KBM-7 (cell line): ENCODE results near the gene PODXL.

ENCODE experiments used
- DNase-seq: peaks from one replicate; pipeline ENCODE4 v3.0.0-alpha.2; 2015
- in situ Hi-C: fragments of 300-500 bp; cut with MboI; formaldehyde crosslinking; loops from 2 replicates; pipeline ENCODE4 v1.14.3; 2020; ENCODE audit warnings: low sequenced_read_pairs, low pct_unique_long_range_greater_than_20kb, mixed read lengths

The PODXL gene

DNA sequence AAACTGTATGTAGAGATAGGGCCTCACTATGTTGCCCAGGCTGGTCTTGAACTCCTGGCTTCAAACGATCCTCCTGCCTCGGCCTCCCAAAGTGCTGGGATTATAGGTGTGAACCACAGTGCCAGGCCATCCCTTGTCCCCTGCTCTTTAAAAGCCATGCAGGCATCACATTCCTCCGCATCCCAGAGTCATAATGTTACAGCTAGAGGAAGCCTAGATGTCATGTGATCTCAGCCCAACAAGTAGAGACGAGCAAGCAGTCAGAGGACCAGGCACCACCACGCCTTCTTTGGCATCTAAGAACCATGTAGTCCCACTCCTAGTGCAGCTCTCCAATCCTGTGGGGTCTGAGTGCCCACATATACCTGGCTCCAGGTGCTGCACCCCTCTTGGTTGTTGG lies 13.1 kb downstream of the PODXL start:
- in situ Hi-C loops, result no loop called here
- DNase-seq, result no peak

DNA sequence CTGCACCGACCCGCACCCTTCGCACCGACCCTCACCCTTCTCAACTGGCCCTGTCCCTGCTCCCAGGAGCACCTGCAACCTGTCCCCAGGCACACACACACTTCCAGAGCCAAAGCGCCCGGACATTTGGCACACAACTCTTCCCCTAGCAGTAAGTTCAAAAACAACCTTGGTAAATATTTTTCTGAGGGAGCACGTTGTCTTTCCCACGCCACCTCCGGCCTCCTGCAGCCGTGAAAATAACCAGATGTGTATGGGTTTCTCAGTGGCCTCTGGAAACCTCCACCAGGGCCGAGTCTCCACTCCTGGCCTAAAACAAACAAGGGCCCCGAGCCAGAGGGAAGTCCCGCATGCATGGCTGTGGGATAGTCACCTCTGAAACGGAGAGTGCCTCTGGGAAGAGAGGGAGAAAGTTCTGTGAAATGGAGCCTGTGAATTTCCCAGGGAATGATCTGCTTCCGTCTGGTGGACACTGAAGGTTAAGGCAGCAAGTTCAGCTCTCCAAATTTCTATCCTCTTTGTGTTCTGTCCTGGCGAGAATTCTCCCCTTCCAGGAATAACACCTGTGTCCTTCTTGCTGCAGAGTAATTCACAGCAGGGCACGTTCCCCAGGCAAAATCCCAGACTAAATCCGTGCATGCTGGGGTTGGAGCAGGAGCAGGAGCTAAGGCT lies 15.8 kb downstream of the PODXL start:
- DNase-seq, result no peak
- in situ Hi-C loops, result no loop called here

DNA sequence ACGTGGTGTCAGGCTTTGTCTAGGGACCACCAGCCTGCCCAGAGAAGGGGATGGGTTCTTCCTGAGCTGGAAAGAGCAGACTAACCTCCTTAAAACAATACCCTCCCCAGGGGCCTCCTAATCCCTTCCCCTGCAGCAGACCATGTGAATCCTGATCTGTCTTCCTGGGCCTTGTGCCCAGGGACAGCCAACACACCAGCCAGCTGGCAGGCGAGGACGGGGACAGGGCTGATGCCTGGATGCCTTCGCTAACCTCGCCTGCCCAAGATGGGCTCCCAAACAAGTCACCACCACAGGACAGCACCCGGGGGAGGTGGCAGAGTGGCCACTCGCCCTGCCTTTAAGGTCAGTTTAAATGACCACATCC lies 17.6 kb downstream of the PODXL start:
- in situ Hi-C loops, result no loop called here
- DNase-seq, result no peak

DNA sequence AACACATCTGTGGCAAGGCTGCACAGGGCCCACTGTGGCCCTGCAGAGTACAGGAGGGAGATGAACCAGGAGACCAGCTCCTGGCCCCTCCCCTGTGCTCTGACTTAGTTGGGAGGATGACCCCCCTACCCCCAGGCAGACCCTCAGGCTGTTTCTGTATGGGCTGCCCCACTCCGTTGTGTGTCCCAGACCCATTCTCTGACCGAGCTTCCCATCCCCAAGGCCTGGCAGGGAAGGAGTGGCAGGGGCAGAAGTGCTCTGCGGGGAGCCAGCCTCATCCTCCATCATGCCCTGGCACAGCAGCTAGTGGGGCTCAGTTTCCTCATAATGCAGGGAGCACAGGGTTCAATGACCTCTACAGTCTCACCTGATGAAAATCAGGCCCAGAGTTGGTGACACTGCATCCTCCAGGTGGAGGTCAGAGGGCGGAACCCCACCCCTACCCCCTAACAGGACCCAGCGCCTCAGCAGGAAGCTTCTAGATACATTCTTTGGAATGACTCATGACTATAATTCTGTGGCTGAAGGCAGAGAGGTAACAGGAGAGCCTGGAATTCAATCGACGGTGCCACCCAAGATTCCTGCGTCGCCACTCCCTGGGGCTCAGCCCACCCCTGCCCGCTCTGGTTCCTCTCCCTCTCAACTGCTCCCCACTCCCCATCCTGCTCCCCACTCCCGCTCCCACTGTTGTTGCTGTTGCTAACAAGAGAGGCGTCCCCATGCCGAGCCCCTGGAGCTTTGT lies 18.2 kb downstream of the PODXL start:
- no peak for DNase-seq
- in situ Hi-C loops, result no loop called here

DNA sequence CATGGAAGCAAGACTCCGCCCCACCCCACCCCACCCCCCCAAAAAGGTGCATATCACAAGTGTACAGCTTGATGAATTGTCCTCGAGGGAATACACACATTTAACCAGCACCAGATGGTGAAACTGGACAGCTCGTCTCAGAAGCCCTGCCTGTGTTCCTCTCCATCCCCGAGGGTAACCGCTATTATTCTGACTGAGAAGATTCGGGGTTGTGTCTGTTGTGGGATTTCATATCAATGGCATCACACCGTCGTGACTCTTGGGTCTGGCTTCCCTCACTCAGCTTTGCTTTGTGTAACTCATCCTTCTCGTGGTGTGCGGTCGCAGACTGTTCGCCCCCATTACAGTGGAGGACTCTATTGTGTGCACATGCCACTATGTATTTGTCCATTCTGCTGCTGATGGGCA lies 18.9 kb downstream of the PODXL start:
- in situ Hi-C loops, result no loop called here

DNA sequence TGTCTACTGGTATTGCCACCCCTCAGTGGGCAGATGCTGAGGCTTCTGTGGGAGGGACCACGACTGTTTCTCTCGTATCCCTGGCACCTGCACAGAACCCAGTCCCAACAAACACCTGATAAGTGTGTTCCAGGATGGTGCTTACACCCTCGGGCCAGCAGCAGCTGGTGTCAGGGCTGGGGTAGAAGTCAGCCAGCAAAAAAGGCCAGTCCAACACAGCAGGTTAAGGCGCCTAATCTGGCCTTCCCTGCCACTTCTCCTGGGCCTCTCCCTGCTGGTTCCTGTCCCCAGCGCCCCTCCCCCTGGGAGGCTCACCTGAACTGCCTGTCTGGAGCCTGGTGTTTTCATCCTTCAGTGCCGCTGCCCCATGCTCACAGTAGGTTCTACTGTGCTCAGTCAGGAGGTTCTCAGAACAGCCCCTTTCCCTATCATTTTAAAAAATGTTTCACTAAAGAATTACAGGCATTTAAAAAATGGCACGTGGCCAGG lies 20.0 kb downstream of the PODXL start:
- in situ Hi-C loops, result no loop called here
- no peak for DNase-seq

More for the DNA sequence above, 18.9 kb downstream of the PODXL start:
- no peak for DNase-seq

DNA sequence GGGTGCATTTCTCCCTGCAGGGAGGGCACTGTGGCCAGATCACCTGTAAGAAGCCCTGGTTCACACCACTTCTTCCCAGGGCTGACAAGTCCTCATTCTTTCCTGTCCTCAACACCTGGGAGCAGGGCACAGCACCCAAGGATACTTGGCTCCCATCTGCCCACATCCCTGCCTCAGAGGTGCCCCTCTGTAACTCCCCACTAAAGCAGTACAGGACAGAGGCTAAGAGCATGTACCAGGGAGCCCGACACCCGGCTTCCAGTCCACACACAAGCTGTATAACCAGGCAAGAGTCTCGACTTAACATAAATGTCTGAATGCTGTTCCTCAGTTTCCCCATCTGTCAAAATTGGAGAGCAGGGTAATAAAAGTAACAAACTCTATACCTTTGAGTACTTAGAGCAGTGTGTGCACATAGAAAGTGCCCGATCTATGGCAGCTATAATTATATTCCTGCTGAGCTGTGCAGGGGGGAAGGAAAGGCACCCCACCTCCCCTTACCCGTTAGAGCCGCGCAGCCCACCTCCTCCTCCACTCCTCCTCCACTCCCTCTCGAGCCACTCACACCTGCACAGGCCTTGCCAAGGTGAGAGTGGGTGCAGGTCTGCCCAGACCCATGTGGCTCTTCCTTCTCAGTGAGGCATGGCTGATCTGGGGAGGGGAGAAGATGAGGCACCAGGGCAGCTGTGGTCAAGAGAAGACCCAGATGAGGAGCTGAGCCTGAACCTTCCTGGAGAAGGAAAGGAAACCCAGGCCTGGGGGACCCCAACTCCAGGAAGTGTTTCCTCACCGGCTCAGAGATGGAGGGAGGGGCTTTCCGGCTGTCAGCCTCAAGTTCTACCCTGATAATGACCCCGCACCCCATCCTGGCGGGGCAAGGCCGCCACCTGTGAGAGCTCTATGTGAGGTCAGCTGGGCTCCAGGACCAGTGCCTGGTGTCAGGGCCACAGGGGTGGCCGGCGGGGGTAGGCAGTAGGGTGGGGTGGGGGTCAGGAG lies 22.6 kb downstream of the PODXL start:
- in situ Hi-C loops, result no loop called here
- DNase-seq, result no peak

DNA sequence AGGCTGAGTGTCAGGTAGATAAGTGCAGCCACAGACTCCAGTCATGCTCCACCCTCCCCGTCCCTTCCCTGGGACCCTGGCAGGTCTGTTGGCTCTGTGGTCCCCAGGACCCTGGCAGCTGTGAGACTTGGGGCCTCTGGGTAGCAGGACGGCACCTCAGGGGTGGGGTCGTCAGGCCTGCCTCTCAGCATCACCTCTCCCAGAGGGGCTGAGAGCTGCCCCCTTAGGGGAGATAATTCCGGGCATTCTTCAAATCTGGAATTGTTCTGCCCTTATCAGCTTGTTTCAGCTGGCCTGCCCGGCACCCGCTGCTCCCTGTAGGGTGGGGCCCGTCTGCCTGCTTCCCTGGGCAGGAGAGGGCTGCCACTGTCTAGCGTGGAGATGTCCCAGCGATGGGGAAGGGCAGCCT lies 23.3 kb downstream of the PODXL start:
- no peak for DNase-seq
- in situ Hi-C loops, result no loop called here

DNA sequence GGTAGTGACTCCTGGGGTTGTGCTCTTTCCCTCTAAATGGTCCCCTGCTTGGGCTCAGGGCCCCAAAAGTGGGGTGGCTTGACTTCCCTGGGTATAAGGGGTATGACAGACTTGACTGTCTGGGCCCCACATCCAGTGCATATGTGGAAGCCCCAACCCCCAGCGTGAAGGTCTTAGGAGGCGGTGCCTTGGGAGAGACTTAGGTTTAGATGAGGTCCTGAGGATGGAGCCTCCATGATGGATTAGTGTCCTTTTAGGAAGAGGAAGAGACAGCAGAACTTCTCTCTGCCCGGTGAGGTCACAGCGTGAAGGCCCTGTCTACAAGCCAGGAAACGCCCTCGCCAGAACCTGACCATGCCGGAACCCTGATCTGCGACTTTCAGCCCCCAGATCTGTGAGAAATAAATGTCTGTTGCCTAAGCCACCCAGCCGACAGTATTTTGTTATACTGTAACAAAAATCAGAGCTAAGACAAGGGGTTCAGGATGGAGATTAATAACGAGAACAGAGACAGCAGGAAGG lies 23.8 kb downstream of the PODXL start:
- in situ Hi-C loops, result no loop called here
- DNase-seq, result no peak

DNA sequence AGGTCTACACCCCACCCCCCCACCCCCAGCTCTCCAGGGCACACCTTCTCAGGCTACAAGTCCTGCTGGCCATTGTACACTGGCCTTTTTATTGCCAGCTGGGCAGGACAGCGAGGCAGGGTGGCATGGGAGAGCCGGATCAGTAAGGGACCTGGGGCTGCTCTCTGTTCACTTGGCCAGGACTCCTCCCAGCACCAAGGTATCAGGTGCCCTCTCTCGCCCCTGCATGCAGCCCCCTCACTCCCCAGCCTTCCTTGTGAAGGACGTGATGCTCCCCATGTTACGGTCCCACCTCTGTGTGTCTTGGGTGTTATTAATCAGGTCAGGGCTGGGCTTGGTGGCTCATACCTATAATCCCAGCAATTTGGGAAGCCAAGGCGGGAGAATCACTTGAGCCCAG lies 26.3 kb downstream of the PODXL start:
- no peak for DNase-seq
- in situ Hi-C loops, result no loop called here

DNA sequence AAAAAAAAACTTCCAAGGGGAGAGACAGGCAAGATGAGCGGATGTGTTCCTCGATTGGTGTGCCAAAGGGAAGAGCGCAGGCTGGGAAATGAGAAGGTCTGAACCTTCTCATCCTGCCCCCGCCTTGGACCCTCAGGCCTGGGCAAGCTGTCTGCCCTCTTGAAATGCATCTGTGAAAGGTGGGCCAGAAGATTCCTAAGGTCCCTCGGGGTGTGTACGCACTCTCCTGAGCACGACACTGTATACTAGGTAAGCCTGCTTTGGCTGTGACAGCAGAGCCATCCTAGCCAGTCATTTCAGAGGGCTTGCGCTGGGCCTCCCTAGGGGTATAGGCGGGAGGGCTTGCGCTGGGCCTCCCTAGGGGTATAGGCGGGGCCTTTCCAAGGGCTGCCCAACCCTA lies 26.8 kb downstream of the PODXL start:
- in situ Hi-C loops, result no loop called here
- no peak for DNase-seq

DNA sequence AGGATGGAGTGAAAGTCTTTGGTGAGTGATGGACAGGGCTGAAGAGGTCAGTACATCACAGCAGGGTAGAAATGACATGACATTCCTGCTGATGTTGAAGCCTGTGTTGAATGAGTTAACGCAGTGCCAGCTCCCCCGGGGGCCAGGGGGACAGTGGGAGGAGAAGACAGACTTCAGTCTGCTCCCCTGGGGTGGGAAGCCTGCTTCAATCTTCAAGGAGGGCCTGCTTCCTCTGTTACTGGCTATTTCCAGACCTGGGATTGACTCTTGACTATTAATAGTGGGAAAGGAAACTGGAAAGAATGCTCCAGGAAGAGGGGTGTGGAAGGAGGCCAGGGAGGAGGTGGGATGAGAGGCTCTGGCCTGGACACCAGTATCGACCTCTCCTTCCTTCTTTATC lies 27.2 kb downstream of the PODXL start:
- DNase-seq, result no peak
- in situ Hi-C loops, result no loop called here

DNA sequence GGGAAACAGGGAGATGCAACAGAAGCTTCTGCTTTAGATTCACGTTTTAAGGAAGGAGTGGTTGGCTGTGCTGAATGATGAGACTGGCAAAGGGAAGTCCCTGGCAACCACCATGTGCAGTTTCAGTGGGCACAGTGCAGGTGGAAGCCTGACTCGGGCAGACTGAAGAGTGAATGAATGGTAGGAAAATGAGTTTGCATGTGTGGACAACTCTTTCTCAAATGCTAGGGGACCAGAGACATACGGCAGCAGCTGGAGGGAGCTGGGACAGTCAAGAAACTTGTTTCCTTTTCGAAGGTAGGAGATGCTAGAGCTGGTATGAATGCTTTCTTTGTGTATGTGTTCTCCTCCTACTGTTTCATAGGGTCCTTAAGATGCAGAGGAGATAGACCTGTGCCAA lies 29.0 kb downstream of the PODXL start:
- in situ Hi-C loops, result no loop called here
- peak; percentile 19 for DNase-seq

DNA sequence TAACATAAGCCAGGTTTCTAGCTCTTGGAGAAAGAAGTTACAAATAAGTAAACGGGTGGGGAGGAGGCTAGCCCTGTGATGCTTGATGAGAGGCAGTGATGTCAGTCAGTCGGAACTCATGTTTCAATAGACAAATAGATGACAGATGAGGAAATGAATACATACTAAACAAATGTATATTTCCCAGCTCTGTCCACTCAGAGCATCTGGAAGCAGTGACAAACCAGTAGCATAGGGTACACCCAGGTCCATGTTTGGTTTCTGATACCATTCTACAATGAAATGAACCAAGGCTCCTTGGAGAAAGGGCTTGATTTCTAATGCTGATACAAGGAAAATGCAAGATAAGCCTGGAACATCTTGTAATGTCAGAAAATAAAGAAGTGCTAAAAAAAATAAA lies 30.6 kb downstream of the PODXL start:
- DNase-seq, result no peak
- in situ Hi-C loops, result no loop called here

DNA sequence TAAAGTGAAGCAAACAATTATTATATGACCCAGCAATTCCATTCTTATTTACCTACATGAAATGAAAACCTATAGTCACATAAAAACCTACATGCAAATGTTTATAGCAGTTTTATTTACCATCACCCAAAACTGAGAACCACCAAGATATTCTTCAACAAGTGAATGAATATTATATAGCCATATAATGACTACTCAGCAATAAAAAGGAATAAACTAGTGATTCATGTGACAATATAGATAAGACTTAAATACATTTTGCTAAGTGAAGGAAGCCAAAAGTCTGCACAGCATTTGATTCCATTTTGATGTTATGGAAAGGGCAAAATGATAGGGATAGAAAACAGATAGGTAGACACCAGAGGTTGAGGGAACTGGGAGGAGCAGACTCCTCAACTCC lies 31.7 kb downstream of the PODXL start:
- DNase-seq, result no peak
- in situ Hi-C loops, result no loop called here

DNA sequence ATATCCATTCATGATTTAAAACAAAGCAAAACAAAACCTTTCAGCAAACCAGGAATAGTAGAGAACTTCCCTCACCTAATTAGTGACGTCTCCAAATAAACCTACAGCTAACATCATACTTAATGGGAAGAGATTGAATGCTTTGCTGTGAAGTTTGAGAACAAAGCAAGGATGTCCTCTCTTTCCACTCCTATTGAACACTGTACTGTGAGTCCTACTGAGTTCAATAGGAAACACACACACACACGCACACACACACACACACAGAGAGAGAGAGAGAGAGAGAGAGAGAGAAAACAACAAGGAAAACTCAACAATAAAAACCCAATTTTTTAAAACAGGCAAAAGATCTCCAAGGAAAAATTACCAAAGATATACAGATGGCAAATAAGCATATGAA lies 32.3 kb downstream of the PODXL start:
- no peak for DNase-seq
- in situ Hi-C loops, result no loop called here

DNA sequence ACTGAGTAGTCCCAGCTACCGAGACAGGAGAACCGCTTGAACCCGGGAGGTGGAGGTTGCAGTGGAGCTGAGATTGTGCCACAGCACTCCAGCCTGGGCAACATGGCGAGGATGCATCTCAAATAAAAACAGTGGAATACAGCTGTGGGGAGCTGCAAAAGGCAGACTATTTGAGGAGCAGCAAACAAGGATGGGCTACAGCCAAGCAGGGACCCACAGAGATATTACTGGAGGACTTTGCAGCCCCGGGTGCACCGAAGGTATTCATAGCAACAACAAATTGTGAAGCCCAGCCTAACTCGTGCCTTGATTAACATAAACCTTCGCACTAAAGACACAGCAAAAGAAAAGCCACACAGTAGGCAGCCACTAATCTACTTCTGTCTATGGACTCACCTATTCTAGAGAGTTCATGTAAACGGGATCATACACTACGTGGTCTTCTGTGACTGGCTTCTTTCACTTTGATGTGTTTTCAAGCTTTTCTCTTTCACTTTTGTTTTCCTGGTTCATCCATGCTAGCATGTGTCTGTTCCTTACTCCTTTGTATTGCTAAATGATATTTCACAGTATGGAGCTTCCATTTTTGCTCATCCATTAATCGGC lies 34.0 kb downstream of the PODXL start:
- in situ Hi-C loops, result no loop called here
- no peak for DNase-seq

DNA sequence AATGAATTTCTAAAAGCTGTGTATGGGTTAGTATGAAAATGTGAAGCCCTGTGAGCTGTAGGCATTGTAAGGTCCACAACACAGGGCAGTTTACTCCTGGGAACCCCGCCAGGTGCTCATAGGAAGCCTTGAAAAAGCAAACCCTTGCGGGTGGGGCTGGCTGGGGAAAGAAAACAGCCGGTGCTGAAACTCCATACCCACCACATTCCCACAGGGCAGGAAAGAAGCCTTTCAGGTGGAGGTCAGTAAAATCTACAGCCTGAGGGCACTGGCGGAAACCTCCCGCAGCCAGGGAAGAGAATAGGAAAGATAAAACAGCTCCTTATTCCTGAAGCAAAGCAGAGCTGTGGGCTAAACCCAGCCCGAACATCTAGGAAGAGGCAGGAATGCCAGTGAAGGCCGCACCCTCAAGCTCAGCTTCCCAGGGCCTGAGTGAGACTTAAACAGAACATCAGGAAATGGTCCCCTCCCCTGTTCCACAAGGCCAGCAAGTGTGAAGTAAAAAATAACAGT lies 34.7 kb downstream of the PODXL start:
- no peak for DNase-seq
- in situ Hi-C loops, result no loop called here

DNA sequence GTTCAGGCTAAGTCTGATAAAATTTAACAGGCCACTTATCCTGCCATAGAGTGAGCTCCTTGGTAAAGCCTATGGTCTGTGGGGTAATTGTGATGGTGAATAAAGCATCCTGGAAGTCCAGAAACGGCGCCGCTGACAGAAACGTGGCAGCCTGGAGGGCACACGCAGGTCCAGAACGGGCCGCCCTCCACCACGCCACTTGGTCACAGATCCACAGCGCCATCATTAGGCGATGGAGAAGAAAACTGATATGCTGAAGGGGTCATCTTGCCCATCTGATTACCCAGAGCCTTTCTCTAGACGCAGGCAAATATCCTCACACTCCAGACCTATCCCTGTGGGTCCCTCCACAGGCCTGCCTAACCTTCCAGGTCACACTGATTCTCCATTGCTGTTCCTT lies 37.8 kb downstream of the PODXL start:
- in situ Hi-C loops, result no loop called here
- no peak for DNase-seq
